Jurkat, Clone E6-1 (cell line): ENCODE results near the gene MIB2.
"Not testable (repeated sequence)": the region's sequence is repeated elsewhere in the genome, so short reads cannot be mapped to it uniquely, and the experiment has no call there.

Experiments used
- DNase-seq: peaks from one replicate; pipeline ENCODE4 v3.0.0-alpha.2; 2011; ENCODE audit warnings: low read depth, low spot score
- H3K4me3 ChIP-seq: 2 replicates; pipeline ENCODE4 v1.5.1; 2011; ENCODE audit warnings: mild to moderate bottlenecking, low read length, control low read depth, moderate library complexity

Gene MIB2

GRCh38 chr1:1624443-1625403, 9.4 kb downstream of the MIB2 start:
- no peak for DNase-seq

GRCh38 chr1:1625404-1625775, 10.1 kb downstream of the MIB2 start:
- no peak overlapping the region for H3K4me3 ChIP-seq
- DNase-seq = no peak

More at GRCh38 chr1:1624443-1625403, 9.4 kb downstream of the MIB2 start:
- no peak overlapping the region for H3K4me3 ChIP-seq

GRCh38 chr1:1625824-1626206, 10.5 kb downstream of the MIB2 start:
- no peak overlapping the region for H3K4me3 ChIP-seq

GRCh38 chr1:1626207-1627141, 11.2 kb downstream of the MIB2 start:
- DNase-seq = no peak
- no peak overlapping the region for H3K4me3 ChIP-seq

More at GRCh38 chr1:1625824-1626206, 10.5 kb downstream of the MIB2 start:
- no peak for DNase-seq

GRCh38 chr1:1627261-1627828, 12.0 kb downstream of the MIB2 start:
- DNase-seq = no peak
- H3K4me3 ChIP-seq = no peak overlapping the region

GRCh38 chr1:1627829-1628753, 12.8 kb downstream of the MIB2 start:
- H3K4me3 ChIP-seq = peak overlapping the region; percentile 58

DNA sequence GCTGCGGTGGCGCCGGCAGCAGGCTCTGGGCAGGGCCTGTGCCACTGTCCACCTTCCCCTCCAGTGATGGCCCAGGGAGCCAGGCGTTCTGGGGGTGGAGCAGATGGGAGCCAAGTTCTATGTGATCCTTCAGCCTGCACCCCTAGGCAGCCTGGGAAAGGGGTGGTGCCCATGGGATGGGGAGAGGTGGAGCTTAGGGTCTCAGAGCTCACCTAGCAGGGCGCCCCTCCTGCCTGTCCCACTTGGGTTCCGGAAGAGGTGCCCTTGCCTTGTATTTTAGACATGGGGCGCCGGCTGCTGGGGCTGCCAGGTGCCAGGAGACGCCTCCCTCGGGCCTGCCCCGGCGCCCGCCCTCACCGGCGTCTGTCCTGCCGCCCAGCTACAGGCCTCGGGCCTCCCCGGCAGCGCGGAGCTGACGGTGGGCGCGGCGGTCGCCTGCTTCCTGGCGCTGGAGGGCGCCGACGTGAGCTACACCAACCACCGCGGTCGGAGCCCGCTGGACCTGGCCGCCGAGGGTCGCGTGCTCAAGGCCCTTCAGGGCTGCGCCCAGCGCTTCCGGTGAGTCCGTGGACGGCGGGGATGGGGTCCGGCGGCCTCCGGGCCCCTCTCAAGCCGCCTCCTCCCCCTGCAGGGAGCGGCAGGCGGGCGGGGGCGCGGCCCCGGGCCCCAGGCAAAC, 13.6 kb downstream of the MIB2 start:
- peak; percentile 62 for DNase-seq
- peak overlapping the region; percentile 58 for H3K4me3 ChIP-seq

More at GRCh38 chr1:1627829-1628753, 12.8 kb downstream of the MIB2 start:
- no peak for DNase-seq

DNA sequence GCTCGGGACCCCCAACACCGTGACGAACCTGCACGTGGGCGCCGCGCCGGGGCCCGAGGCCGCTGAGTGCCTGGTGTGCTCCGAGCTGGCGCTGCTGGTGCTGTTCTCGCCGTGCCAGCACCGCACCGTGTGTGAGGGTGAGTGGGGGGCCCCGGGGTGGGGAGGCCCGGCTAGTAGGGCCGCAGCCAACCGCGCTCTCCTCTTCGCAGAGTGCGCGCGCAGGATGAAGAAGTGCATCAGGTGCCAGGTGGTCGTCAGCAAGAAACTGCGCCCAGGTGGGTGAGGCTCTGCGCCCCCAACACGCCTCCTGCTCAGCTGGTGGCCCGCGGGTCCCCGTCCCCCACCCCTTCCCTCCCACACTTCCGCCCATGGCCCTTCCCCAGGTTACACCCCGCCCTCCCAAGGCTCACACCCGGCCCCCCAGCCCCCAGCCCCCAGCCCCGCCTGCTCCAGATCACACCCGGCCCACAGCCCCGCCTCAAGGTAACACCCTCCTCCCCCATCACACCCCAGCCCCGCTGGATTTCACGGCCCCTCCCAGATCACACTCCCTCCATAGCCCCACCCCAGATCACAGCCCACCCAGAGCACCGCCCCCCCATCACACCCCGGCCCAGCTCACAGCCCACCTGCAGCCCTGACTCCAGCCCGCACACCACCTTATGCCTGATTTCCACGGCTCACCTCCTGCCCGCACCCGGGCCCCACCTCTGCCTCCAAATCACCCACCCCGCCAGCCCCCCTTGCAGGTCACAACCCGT, 14.3 kb downstream of the MIB2 start:
- peak; percentile 83 for DNase-seq
- H3K4me3 ChIP-seq = peak overlapping the region; percentile 58

DNA sequence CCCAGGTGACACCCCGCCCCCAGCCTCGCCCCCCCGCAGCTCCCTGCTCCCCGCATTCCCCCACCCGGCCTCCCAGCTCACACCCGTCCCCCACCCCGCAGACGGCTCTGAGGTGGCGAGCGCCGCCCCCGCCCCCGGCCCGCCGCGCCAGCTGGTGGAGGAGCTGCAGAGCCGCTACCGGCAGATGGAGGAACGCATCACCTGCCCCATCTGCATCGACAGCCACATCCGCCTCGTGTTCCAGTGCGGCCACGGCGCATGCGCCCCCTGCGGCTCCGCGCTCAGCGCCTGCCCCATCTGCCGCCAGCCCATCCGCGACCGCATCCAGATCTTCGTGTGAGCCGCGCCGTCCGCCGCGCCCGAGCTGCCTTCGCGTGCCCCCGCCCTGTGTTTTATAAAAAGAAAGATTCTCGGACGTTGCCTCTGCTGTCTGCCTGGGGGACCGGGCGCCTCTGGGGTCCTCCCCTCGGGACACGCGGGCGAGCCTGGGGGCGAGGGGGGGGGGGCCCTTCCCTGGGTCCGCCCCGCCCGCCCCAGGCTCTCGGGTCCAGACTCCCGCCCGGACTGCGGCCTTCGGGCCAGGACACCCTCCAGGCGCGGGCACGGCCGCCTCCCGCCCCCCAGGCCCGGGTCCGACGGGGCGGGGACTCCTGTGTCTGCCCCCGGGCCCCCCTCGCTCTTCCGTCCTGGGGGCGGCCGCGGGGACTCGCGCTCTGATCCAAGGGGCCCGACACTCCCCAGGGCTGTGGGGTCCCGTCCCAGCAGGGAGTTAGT, 15.1 kb downstream of the MIB2 start:
- peak; percentile 94 for DNase-seq
- H3K4me3 ChIP-seq = peak overlapping the region; percentile 36

GRCh38 chr1:1630965-1631781, 15.9 kb downstream of the MIB2 start:
- H3K4me3 ChIP-seq = no peak overlapping the region; the same call in 1 of the 2 replicates
- no peak for DNase-seq

DNA sequence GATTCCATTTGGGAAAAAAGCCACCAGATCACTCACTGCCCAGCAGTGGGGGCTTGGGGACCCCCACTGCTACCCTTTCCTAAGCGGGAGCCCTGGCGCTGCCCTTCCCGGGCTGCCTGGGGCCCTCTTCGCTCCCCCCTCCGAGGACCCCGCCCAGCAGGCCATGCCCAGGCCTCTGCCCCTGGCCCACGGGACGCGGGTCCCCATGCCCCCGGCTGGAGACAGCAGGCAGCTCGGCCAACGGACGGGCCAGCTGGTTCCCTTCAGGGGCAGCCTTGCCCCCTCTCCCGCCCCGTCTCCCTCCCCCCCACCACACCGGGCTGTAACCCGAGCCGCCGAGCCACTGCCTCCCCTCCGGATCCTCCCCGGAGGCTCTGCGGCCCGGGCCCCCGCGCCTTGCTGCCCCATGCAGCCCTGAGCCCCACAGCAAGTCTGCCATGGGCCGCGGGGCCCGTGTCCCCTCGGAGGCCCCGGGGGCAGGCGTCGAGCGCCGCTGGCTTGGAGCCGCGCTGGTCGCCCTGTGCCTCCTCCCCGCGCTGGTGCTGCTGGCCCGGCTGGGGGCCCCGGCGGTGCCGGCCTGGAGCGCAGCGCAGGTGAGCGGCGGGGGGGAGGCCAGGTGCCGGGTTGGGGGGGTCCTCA, 16.6 kb downstream of the MIB2 start, which contains the start of gene MMP23B:
MMP23B (plus strand) TSS at position 392 of the 639 bp plus-strand sequence; CDS start at position 438, 46 bp downstream.
- no peak within 1 kb of the TSS for H3K4me3 ChIP-seq
- no peak for DNase-seq

GRCh38 chr1:1633409-1633808, 18.1 kb downstream of the MIB2 start:
- H3K4me3 ChIP-seq, DNase-seq: not testable (repeated sequence)

- not testable (repeated sequence) for H3K4me3 ChIP-seq, DNase-seq
These were observed 19.3 kb downstream of the MIB2 start for GRCh38 chr1:1634613-1635012.

- DNase-seq, H3K4me3 ChIP-seq: not testable (repeated sequence)
These were observed 21.6 kb downstream of the MIB2 start for GRCh38 chr1:1636621-1637478.
